ENCODE measurements around the gene TMUB2. TPM values are rescaled to one million over a fixed set of nuclear protein-coding genes. Genes with fewer than 3 reads are reported as not detected.

Gene TMUB2
- total and polyA plus RNA-seq, 4 donors = 32.1 to 40.2 (median 37.2) TPM

DNA sequence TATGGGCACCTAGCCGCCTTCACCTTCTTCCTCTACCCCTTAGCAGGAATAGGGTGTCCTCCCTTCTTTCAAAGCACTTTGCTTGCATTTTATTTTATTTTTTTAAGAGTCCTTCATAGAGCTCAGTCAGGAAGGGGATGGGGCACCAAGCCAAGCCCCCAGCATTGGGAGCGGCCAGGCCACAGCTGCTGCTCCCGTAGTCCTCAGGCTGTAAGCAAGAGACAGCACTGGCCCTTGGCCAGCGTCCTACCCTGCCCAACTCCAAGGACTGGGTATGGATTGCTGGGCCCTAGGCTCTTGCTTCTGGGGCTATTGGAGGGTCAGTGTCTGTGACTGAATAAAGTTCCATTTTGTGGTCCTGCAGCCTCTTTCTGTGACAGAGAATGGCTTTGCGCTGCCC is 4.6 kb downstream of the TMUB2 start:
- TF ChIP-seq, protein P1, sequence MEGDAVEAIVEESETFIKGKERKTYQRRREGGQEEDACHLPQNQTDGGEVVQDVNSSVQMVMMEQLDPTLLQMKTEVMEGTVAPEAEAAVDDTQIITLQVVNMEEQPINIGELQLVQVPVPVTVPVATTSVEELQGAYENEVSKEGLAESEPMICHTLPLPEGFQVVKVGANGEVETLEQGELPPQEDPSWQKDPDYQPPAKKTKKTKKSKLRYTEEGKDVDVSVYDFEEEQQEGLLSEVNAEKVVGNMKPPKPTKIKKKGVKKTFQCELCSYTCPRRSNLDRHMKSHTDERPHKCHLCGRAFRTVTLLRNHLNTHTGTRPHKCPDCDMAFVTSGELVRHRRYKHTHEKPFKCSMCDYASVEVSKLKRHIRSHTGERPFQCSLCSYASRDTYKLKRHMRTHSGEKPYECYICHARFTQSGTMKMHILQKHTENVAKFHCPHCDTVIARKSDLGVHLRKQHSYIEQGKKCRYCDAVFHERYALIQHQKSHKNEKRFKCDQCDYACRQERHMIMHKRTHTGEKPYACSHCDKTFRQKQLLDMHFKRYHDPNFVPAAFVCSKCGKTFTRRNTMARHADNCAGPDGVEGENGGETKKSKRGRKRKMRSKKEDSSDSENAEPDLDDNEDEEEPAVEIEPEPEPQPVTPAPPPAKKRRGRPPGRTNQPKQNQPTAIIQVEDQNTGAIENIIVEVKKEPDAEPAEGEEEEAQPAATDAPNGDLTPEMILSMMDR (IDR thresholded peaks at IDR 0.05; ENCODE audit: control extremely low read depth, extremely low read depth) = no peak
- Histone ChIP-seq H3K4me1 (ENCODE audit: control insufficient read depth in 5 of 5, insufficient read depth in 5 of 5, low read length in 5 of 5) (peaks cover 0 to 40% (median 9%) of the 10 kb centered on the region in 5 donors), H3K9ac (ENCODE audit: insufficient read depth in 1 of 2, low read length in 2 of 2) (peak overlapping the region in 1 of 2 donors; percentile 11), H3K36me3 (ENCODE audit: control insufficient read depth in 4 of 4, insufficient read depth in 4 of 4, low read length in 4 of 4) (peaks cover 21 to 48% (median 42%) of the 10 kb centered on the region in 4 donors), H3K9me3 (ENCODE audit: control insufficient read depth in 4 of 4, insufficient read depth in 3 of 4, low read length in 3 of 4) (no peaks in the 10 kb centered on the region), H3K27me3 (ENCODE audit: control insufficient read depth in 3 of 3, insufficient read depth in 3 of 3, low read length in 2 of 3) (no peaks in the 10 kb centered on the region), H3K27ac (ENCODE audit: low read depth in 1 of 2, low read length in 1 of 2) (no peak overlapping the region), H3K4me3 (no peak overlapping the region)
- no peak for ATAC-seq (ENCODE audit: insufficient read depth, low FRiP score)
- whole genome bisulfite sequencing, 2 donors = 77 to 83% methylated on average over 5 of the region's 5 CpGs
- peak; percentile 62 to 75 (median 63) for DNase-seq

DNA sequence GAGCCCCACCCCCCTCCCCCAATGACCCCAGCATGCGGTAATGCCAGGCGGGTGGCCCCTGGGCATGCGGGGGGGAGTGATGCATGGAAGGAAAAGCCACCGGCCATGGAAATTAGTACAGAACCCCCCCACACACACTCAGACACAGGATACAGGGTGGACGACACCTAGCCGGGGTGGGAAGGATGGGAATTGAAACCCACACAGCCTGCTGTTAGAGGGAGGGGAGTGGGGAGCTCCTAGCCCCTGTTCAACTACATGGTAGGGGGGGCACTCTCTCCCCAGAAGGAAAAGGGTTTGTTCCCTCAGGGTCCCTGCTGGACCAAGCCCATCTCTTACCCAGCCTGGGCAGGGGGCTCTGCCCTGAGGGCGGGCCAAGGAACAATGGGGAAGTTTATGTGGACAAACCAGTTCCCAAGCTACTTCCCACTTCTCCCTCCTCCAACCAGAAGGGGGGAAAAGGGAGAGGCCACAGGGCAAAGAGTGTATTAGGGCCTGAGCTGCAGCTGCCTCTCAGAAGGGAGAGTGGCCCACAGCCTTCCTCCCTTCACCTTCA is 5.2 kb downstream of the TMUB2 start:
- Histone ChIP-seq H3K27ac (ENCODE audit: low read depth in 1 of 2, low read length in 1 of 2) (no peak overlapping the region), H3K9me3 (ENCODE audit: control insufficient read depth in 4 of 4, insufficient read depth in 3 of 4, low read length in 3 of 4) (no peaks in the 10 kb centered on the region), H3K4me1 (ENCODE audit: control insufficient read depth in 5 of 5, insufficient read depth in 5 of 5, low read length in 5 of 5) (peaks cover 0 to 41% (median 12%) of the 10 kb centered on the region in 5 donors), H3K9ac (ENCODE audit: insufficient read depth in 1 of 2, low read length in 2 of 2) (no peak overlapping the region), H3K36me3 (ENCODE audit: control insufficient read depth in 4 of 4, insufficient read depth in 4 of 4, low read length in 4 of 4) (peaks cover 21 to 53% (median 45%) of the 10 kb centered on the region in 4 donors), H3K4me3 (no peak overlapping the region), H3K27me3 (ENCODE audit: control insufficient read depth in 3 of 3, insufficient read depth in 3 of 3, low read length in 2 of 3) (no peaks in the 10 kb centered on the region)
- TF ChIP-seq, protein P1 (IDR thresholded peaks at IDR 0.05; ENCODE audit: control extremely low read depth, extremely low read depth) = no peak
- ATAC-seq (ENCODE audit: insufficient read depth, low FRiP score) = no peak
- 65 to 70% methylated on average over 7 of the region's 7 CpGs for WGBS, 2 donors
- peak; percentile 48 to 67 (median 57) for DNase-seq

DNA sequence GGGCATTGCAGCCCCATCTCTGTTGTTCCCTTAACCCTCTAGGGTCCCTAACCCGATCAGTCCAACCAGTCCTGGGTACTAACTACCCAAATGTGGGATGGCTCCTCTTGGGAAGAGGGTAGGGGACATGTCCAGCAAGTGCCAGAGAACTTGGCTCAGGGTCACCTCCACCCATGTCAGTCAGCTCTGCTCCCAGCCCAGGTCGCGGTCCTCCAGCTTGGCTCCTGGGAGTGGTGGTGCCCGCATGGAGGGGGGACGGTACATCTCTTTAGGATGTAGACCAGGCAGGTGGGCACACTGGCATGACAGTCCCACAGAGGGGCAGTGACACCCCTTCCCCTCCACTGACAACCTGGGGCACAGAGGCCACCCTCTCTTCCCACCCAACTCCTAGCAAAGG is 6.0 kb downstream of the TMUB2 start:
- Histone ChIP-seq H3K27ac (ENCODE audit: low read depth in 1 of 2, low read length in 1 of 2) (no peak overlapping the region), H3K4me1 (ENCODE audit: control insufficient read depth in 5 of 5, insufficient read depth in 5 of 5, low read length in 5 of 5) (peaks cover 0 to 44% (median 16%) of the 10 kb centered on the region in 5 donors), H3K27me3 (ENCODE audit: control insufficient read depth in 3 of 3, insufficient read depth in 3 of 3, low read length in 2 of 3) (no peaks in the 10 kb centered on the region), H3K9ac (ENCODE audit: insufficient read depth in 1 of 2, low read length in 2 of 2) (no peak overlapping the region), H3K9me3 (ENCODE audit: control insufficient read depth in 4 of 4, insufficient read depth in 3 of 4, low read length in 3 of 4) (no peaks in the 10 kb centered on the region), H3K36me3 (ENCODE audit: control insufficient read depth in 4 of 4, insufficient read depth in 4 of 4, low read length in 4 of 4) (peaks cover 21 to 57% (median 50%) of the 10 kb centered on the region in 4 donors), H3K4me3 (no peak overlapping the region)
- WGBS, 2 donors = 90 to 91% methylated on average over 5 of the region's 5 CpGs
- TF ChIP-seq, protein P1 (IDR thresholded peaks at IDR 0.05; ENCODE audit: control extremely low read depth, extremely low read depth) = no peak
- ATAC-seq (ENCODE audit: insufficient read depth, low FRiP score) (no peak), DNase-seq (no peak)

Data from lung (tissue), 12 donors.